ENCODE data around the gene MFNG. TPM values are rescaled to one million over a fixed set of nuclear protein-coding genes. Genes with fewer than 3 reads are reported as not detected.
A peak's percentile ranks its signal among the peaks of the same experiment; 100 is the strongest.

The MFNG gene
- total RNA-seq, 1 donor from 2014 or later, result 0.54 TPM

GRCh38 chr22:37503183-37503683, 17.0 kb upstream of the MFNG start:
- no peak overlapping the region for H3K4me3 ChIP-seq (ENCODE audit: low read depth, low read length)
- no peaks in the 10 kb centered on the region for H3K27me3 ChIP-seq (ENCODE audit: control insufficient read depth, insufficient read depth, low read length)
- no peak for TF ChIP-seq CTCF (IDR thresholded peaks at IDR 0.05; ENCODE audit: insufficient read depth, low read length, poor library complexity, severe bottlenecking)
- H3K36me3 ChIP-seq (ENCODE audit: control insufficient read depth, insufficient read depth, low read length), result peaks cover 3% of the 10 kb centered on the region
- no peak for DNase-seq (ENCODE audit: low read depth)

- DNase-seq (ENCODE audit: low read depth), result no peak
Measured at GRCh38 chr22:37502342-37503182, 16.4 kb upstream of the MFNG start.

GRCh38 chr22:37501610-37502341, 15.6 kb upstream of the MFNG start:
- no peaks in the 10 kb centered on the region for H3K27me3 ChIP-seq (ENCODE audit: control insufficient read depth, insufficient read depth, low read length)
- TF ChIP-seq CTCF (IDR thresholded peaks at IDR 0.05; ENCODE audit: insufficient read depth, low read length, poor library complexity, severe bottlenecking), result no peak
- peak; percentile 96 for DNase-seq (ENCODE audit: low read depth)
- peaks cover 5% of the 10 kb centered on the region for H3K36me3 ChIP-seq (ENCODE audit: control insufficient read depth, insufficient read depth, low read length)
- H3K4me3 ChIP-seq (ENCODE audit: low read depth, low read length), result no peak overlapping the region

More at GRCh38 chr22:37502342-37503182, 16.4 kb upstream of the MFNG start:
- Histone ChIP-seq H3K36me3 (ENCODE audit: control insufficient read depth, insufficient read depth, low read length) (peaks cover 5% of the 10 kb centered on the region), H3K4me3 (ENCODE audit: low read depth, low read length) (no peak overlapping the region), H3K27me3 (ENCODE audit: control insufficient read depth, insufficient read depth, low read length) (no peaks in the 10 kb centered on the region)
- TF ChIP-seq CTCF (IDR thresholded peaks at IDR 0.05; ENCODE audit: insufficient read depth, low read length, poor library complexity, severe bottlenecking), result no peak

- no peaks in the 10 kb centered on the region for H3K27me3 ChIP-seq (ENCODE audit: control insufficient read depth, insufficient read depth, low read length)
- H3K4me3 ChIP-seq (ENCODE audit: low read depth, low read length), result no peak overlapping the region
- no peak for DNase-seq (ENCODE audit: low read depth)
- TF ChIP-seq CTCF (IDR thresholded peaks at IDR 0.05; ENCODE audit: insufficient read depth, low read length, poor library complexity, severe bottlenecking), result no peak
- peaks cover 5% of the 10 kb centered on the region for H3K36me3 ChIP-seq (ENCODE audit: control insufficient read depth, insufficient read depth, low read length)
Measured at GRCh38 chr22:37500745-37501609, 14.8 kb upstream of the MFNG start.

- no peak for DNase-seq (ENCODE audit: low read depth)
- no peak for TF ChIP-seq CTCF (IDR thresholded peaks at IDR 0.05; ENCODE audit: insufficient read depth, low read length, poor library complexity, severe bottlenecking)
- peaks cover 3% of the 10 kb centered on the region for H3K36me3 ChIP-seq (ENCODE audit: control insufficient read depth, insufficient read depth, low read length)
- H3K27me3 ChIP-seq (ENCODE audit: control insufficient read depth, insufficient read depth, low read length), result no peaks in the 10 kb centered on the region
- no peak overlapping the region for H3K4me3 ChIP-seq (ENCODE audit: low read depth, low read length)
Measured at GRCh38 chr22:37499789-37500540, 13.8 kb upstream of the MFNG start.

Measured in kidney epithelial cell (primary cell).